B cell (primary cell): ENCODE results near the gene RPL32. TPM values are rescaled to one million over a fixed set of nuclear protein-coding genes. Genes with fewer than 3 reads are reported as not detected.

Source experiments
- ATAC-seq: fragments of 200-7000 bp; cut with Tn5 transposase; one replicate; pipeline ENCODE4 v1.10.0; 2021; ENCODE audit warnings: low read depth, mild to moderate bottlenecking, moderate number of reproducible peaks, moderate library complexity
- CTCF ChIA-PET: fragments of 350-600 bp; sonication (Branson Sonifier 250); formaldehyde crosslinking; loops from one replicate; lab custom pipeline; 2021; ENCODE audit warnings: antibody characterized with exemption, inconsistent platforms; lab: Charles Lee
- POLR2A ChIA-PET: fragments of 350-600 bp; sonication (Branson Sonifier 250); formaldehyde crosslinking; loops from one replicate; lab custom pipeline; 2021; ENCODE audit warnings: antibody characterized with exemption; lab: Charles Lee
- DNase-seq: peaks from one replicate; pipeline ENCODE4 v3.0.0; 2013
- H2AFZ ChIP-seq: 2 replicates; pipeline ENCODE4 v1.6.1; 2012; ENCODE audit warnings: mild to moderate bottlenecking, low read depth, low read length; ENCODE audit not compliant: insufficient read depth, poor library complexity, severe bottlenecking
- H3K27ac ChIP-seq, 2 donors: 1 replicate in 1 of 2; 2 replicates in 1 of 2; pipeline ENCODE4 v1.5.1; 2012 to 2013; ENCODE audit warnings: low read length in 2 of 2, mild to moderate bottlenecking in 2 of 2, moderate library complexity in 1 of 2
- H3K27me3 ChIP-seq, 4 experiments: fragments of 200-600 bp in 1 of 4; sonication (generic) in 1 of 4; replicated peaks in 1 of 4; 1 replicate in 2 of 4; 2 replicates in 2 of 4; pipeline versions ENCODE4 v1.6.1 to v1.7.0; 2013 to 2016; ENCODE audit warnings: low read length in 3 of 4, mild to moderate bottlenecking in 2 of 4, mixed read lengths in 1 of 4, moderate library complexity in 1 of 4; ENCODE audit not compliant: insufficient read depth in 4 of 4, control insufficient read depth in 3 of 4; ENCODE audit errors: control extremely low read depth in 1 of 4
- H3K36me3 ChIP-seq, 2 experiments: replicated peaks in 1 of 2; 1 replicate in 1 of 2; 2 replicates in 1 of 2; pipeline versions ENCODE4 v1.6.1 to v1.7.1; 2013; ENCODE audit warnings: low read length in 1 of 2; ENCODE audit not compliant: insufficient read depth in 2 of 2, control insufficient read depth in 1 of 2; ENCODE audit errors: control extremely low read depth in 1 of 2, extremely low read depth in 1 of 2
- H3K4me1 ChIP-seq, 2 donors: fragments of 200-600 bp in 1 of 2; sonication (generic) in 1 of 2; 1 replicate in 1 of 2; 2 replicates in 1 of 2; pipeline versions ENCODE4 v1.5.1 to v1.6.1; 2013 to 2017; ENCODE audit warnings: low read length in 2 of 2; ENCODE audit not compliant: control insufficient read depth in 2 of 2, insufficient read depth in 2 of 2
- H3K4me2 ChIP-seq: replicated peaks from 2 replicates; pipeline ENCODE3; 2012; ENCODE audit warnings: mild to moderate bottlenecking, low read depth, low read length; ENCODE audit not compliant: poor library complexity, severe bottlenecking
- H3K4me3 ChIP-seq, 5 experiments: fragments of 200-600 bp in 1 of 5; sonication (generic) in 1 of 5; 1 replicate in 3 of 5; 2 replicates in 2 of 5; pipeline versions ENCODE4 v1.5.1 to v1.7.0; 2011 to 2016; ENCODE audit warnings: low read length in 4 of 5, mild to moderate bottlenecking in 4 of 5, low read depth in 2 of 5, control low read depth in 1 of 5, moderate library complexity in 1 of 5; ENCODE audit not compliant: insufficient read depth in 1 of 5; ENCODE audit errors: control extremely low read depth in 1 of 5, extremely low read depth in 1 of 5
- H3K79me2 ChIP-seq: fragments of 200-600 bp; sonication (generic); one replicate; pipeline ENCODE4 v1.6.0; 2016; ENCODE audit warnings: low read length; ENCODE audit not compliant: control insufficient read depth, insufficient read depth
- H3K9ac ChIP-seq: fragments of 200-600 bp; sonication (generic); 2 replicates; pipeline ENCODE4 v1.6.1; 2017; ENCODE audit warnings: mild to moderate bottlenecking, low read length, moderate library complexity
- H3K9me3 ChIP-seq, 3 donors: one replicate each; pipeline versions ENCODE4 v1.6.1 to v1.7.1; 2013; ENCODE audit warnings: low read length in 2 of 3; ENCODE audit not compliant: control insufficient read depth in 2 of 3, insufficient read depth in 1 of 3; ENCODE audit errors: control extremely low read depth in 1 of 3
- H4K20me1 ChIP-seq: 2 replicates; pipeline ENCODE4 v1.6.0; 2012; ENCODE audit warnings: mild to moderate bottlenecking, low read length; ENCODE audit not compliant: insufficient read depth, control insufficient read depth, poor library complexity, severe bottlenecking
- H3K27ac Mint-ChIP-seq: one replicate; pipeline ENCODE4 v1.8.0; 2021; ENCODE audit warnings: mixed read lengths
- H3K27me3 Mint-ChIP-seq: one replicate; pipeline ENCODE4 v1.8.0; 2021; ENCODE audit warnings: mixed read lengths
- H3K4me1 Mint-ChIP-seq: one replicate; pipeline ENCODE4 v1.8.0; 2021; ENCODE audit warnings: mixed read lengths
- H3K4me3 Mint-ChIP-seq: one replicate; pipeline ENCODE4 v1.8.0; 2021; ENCODE audit warnings: mixed read lengths
- H3K9me3 Mint-ChIP-seq: one replicate; pipeline ENCODE4 v1.8.0; 2022; ENCODE audit warnings: mixed read lengths; ENCODE audit not compliant: insufficient read depth
- EZH2 ChIP-seq: IDR thresholded peaks from 2 replicates; pipeline ENCODE4 v1.6.1; 2012; ENCODE audit warnings: borderline replicate concordance, low read depth, mild to moderate bottlenecking, moderate library complexity, low read length; ENCODE audit not compliant: insufficient read depth, poor library complexity, severe bottlenecking
- WGBS: methylation state at CpG from one replicate; pipeline ENCODE4 v1.1.5; 2013; ENCODE audit warnings: missing lambda C conversion rate; ENCODE audit not compliant: insufficient coverage; 5-methylcytosine and 5-hydroxymethylcytosine counted together
- intact Hi-C: fragments of 100-400 bp; cut with micrococcal nuclease; formaldehyde crosslinking; loops from one replicate; pipeline ENCODE4 v1.10.0; 2022
- polyA plus RNA-seq: library from polyadenylated mRNA; depleted of rRNA; stranded (reverse); fragments of >200 nt; gene quantifications from 2 replicates; pipeline ENCODE4 v1.2.3, GENCODE V29; 2012
- total RNA-seq, 2 donors: library from RNA; stranded (reverse); fragments of 120-200 nt in 1 of 2; gene quantifications; 1 replicate in 1 of 2; 2 replicates in 1 of 2; pipeline versions ENCODE4 v1.2.3 to v1.2.4, GENCODE V29; 2013 to 2022
- TF ChIP-seq, protein P1 (sequence below): fragments of 200-600 bp; IDR thresholded peaks from one replicate; pipeline ENCODE4 v1.8.0; 2022; ENCODE audit warnings: antibody characterized with exemption, mild to moderate bottlenecking

Gene RPL32
- total and polyA plus RNA-seq, 2 donors (not counting 1 experiment from before 2014, with no cell fraction given): 2,160 to 2,756 TPM

- Histone ChIP-seq H2AFZ (peak overlapping the region; percentile 70), H3K27me3 (peaks cover 0 to 10% (median 3%) of the 10 kb centered on the region in 4 experiments), H3K9ac (peak overlapping the region; percentile 54), H3K9me3 (peaks cover 0 to 10% (median 0%) of the 10 kb centered on the region in 3 donors), H3K4me2 (peak overlapping the region; percentile 81), H3K27ac (peak overlapping the region in 1 of 2 donors; percentile 46), H3K79me2 (no peaks in the 10 kb centered on the region), H3K36me3 (no peaks in the 10 kb centered on the region), H4K20me1 (no peaks in the 10 kb centered on the region), H3K4me1 (peaks cover 33 to 45% of the 10 kb centered on the region in 2 donors), H3K4me3 (peak overlapping the region in 3 of 5 experiments; percentile 45 to 58 (median 47))
- DNase-seq (peak; percentile 69), ATAC-seq (peak; percentile 64)
- POLR2A ChIA-PET: interaction anchor here (1.0 kb wide), 1 partner anchor 8 kb away, joined by 3 read pairs; no protein-coding TSS in a partner anchor
- Mint-ChIP-seq H3K27ac (peak overlapping the region; percentile 16), H3K4me1 (peaks cover 41% of the 10 kb centered on the region), H3K4me3 (peak overlapping the region; percentile 66), H3K9me3 (no peaks in the 10 kb centered on the region), H3K27me3 (peaks cover 14% of the 10 kb centered on the region)
- TF ChIP-seq, protein P1, sequence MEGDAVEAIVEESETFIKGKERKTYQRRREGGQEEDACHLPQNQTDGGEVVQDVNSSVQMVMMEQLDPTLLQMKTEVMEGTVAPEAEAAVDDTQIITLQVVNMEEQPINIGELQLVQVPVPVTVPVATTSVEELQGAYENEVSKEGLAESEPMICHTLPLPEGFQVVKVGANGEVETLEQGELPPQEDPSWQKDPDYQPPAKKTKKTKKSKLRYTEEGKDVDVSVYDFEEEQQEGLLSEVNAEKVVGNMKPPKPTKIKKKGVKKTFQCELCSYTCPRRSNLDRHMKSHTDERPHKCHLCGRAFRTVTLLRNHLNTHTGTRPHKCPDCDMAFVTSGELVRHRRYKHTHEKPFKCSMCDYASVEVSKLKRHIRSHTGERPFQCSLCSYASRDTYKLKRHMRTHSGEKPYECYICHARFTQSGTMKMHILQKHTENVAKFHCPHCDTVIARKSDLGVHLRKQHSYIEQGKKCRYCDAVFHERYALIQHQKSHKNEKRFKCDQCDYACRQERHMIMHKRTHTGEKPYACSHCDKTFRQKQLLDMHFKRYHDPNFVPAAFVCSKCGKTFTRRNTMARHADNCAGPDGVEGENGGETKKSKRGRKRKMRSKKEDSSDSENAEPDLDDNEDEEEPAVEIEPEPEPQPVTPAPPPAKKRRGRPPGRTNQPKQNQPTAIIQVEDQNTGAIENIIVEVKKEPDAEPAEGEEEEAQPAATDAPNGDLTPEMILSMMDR: no peak
- TF ChIP-seq EZH2: no peak
- CTCF ChIA-PET: interaction anchor here (1.3 to 8.8 kb wide), 2 partner anchors 10 to 18 kb away, joined by 4 to 116 read pairs; no protein-coding TSS in a partner anchor
- intact Hi-C loops: loop anchor here (5.0 kb wide), 1 partner anchor 404 kb away; the partner anchor contains the start of gene TSEN2
- WGBS: 71% methylated on average over 1 of the region's 10 CpGs
Measured at GRCh38 chr3:12886106-12886679, 44.8 kb upstream of the RPL32 start.

- H3K4me3 Mint-ChIP-seq: peak overlapping the region; percentile 66
Measured at GRCh38 chr3:12885583-12885930, 44.2 kb upstream of the RPL32 start.

More at GRCh38 chr3:12885583-12885930, 44.2 kb upstream of the RPL32 start:
- ATAC-seq (no peak), DNase-seq (no peak)
- H3K9me3 ChIP-seq: peaks cover 0 to 10% (median 0%) of the 10 kb centered on the region in 3 donors
- WGBS: 70% methylated on average over 3 of the region's 4 CpGs
- peak overlapping the region; percentile 54 for H3K9ac ChIP-seq
- Mint-ChIP-seq H3K9me3 (no peaks in the 10 kb centered on the region), H3K27me3 (peaks cover 12% of the 10 kb centered on the region), H3K27ac (no peak overlapping the region), H3K4me1 (peaks cover 42% of the 10 kb centered on the region)
- no peaks in the 10 kb centered on the region for H4K20me1 ChIP-seq
- POLR2A ChIA-PET: interaction anchor here (0.6 to 1.0 kb wide), 2 partner anchors 9 to 559 kb away, joined by 3 to 4 read pairs; no protein-coding TSS in a partner anchor
- peaks cover 33 to 45% of the 10 kb centered on the region in 2 donors for H3K4me1 ChIP-seq
- intact Hi-C loops: loop anchor here (5.0 kb wide), 1 partner anchor 403 kb away; the partner anchor contains the start of gene TSEN2
- no peaks in the 10 kb centered on the region for H3K79me2 ChIP-seq
- H3K27ac ChIP-seq: peak overlapping the region in 1 of 2 donors; percentile 46
- CTCF ChIA-PET: interaction anchor here (0.8 to 8.8 kb wide), 3 partner anchors 16 to 18 kb away, joined by 4 to 116 read pairs (median 10); no protein-coding TSS in a partner anchor
- peaks cover 0 to 5% (median under 1%) of the 10 kb centered on the region in 4 experiments for H3K27me3 ChIP-seq
- no peaks in the 10 kb centered on the region for H3K36me3 ChIP-seq
- H3K4me3 ChIP-seq: peak overlapping the region in 2 of 5 experiments; percentile 47 to 58
- TF ChIP-seq, protein P1: no peak
- TF ChIP-seq EZH2: no peak
- H2AFZ ChIP-seq: peak overlapping the region; percentile 70
- H3K4me2 ChIP-seq: peak overlapping the region; percentile 81
